Posterior cingulate gyrus (tissue), 11 donors: ENCODE measurements around the gene FGD4.
"Not testable (repeated sequence)": the region's sequence is repeated elsewhere in the genome, so short reads cannot be mapped to it uniquely, and the experiment has no call there.

ENCODE experiments used
- DNase-seq, 10 donors: peaks; one replicate each; pipeline versions ENCODE4 v3.0.0 to v3.0.0-alpha.2; 2020 to 2021; ENCODE audit warnings: mixed read lengths in 3 of 10
- intact Hi-C: fragments of 100-400 bp; cut with DNase I; formaldehyde crosslinking; loops from one replicate; pipeline ENCODE4 v1.15.1; 2023

FGD4 gene

GRCh38 chr12:32488132-32488531, 88.8 kb downstream of the FGD4 start:
- DNase-seq = no peak
- intact Hi-C loops = no loop called here

DNA sequence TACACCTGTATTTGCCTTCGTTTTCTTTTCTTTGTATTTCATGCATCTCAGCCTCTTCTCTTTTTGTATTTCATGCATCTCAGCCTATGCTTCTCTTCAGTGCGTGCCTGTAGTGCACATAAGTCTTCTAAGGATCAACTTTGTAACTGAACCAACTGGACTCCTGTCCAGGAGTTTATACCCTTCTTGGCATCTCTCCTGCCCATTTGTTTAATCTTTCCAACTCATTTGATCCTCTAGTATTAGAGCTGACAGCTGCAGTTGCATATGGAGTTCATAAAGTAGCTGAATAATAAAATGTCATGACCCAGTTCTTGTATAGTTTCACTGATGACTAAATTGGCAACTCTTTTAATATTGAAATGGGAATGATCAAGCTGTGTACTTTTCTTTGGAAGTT, 89.7 kb downstream of the FGD4 start:
- DNase-seq = no peak
- intact Hi-C loops = no loop called here

DNA sequence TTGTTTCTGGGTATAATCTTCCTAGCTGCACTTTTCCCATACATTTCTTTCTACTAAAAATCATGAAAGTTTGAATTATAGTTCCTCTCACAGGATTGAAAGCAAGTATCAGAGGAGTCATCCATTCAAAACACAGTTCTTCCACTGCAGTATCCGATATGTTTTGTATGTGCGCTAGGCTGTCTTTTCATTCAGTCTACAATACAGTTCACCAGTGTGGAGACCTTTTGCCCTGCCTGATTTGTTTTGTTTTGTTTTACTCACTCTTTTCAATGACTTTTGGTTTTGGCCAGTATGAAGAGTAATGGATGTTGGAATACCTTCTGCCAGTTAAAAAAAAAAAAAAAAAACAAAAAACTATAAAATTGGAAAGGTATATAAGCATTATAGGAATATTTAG, 91.4 kb downstream of the FGD4 start:
- DNase-seq = no peak
- intact Hi-C loops = no loop called here

- intact Hi-C loops = no loop called here
- no peak for DNase-seq
Measured at GRCh38 chr12:32493282-32493681, 93.9 kb downstream of the FGD4 start.

DNA sequence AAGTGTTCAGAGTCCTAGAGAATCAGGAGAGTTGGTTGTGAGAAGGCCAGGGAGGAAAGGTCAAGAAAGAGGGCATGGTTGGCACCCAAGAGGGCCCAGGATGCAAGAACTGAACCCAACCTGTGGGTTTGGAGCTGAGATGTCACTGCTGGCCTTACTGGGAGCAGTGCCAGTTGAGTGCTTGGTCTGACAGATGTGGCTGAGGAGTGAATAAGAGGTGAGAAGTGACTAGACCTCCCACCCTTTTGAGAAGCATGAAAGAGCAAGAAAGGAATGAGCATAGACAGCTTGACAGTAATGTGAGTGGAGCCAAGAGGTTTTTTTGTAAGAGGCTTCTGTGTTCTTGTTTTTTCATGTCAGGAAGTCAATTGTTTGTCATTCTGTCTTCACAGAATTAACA, 95.3 kb downstream of the FGD4 start:
- DNase-seq = no peak
- intact Hi-C loops = no loop called here

- intact Hi-C loops = no loop called here
Measured at GRCh38 chr12:32496946-32497345, 97.6 kb downstream of the FGD4 start.

DNA sequence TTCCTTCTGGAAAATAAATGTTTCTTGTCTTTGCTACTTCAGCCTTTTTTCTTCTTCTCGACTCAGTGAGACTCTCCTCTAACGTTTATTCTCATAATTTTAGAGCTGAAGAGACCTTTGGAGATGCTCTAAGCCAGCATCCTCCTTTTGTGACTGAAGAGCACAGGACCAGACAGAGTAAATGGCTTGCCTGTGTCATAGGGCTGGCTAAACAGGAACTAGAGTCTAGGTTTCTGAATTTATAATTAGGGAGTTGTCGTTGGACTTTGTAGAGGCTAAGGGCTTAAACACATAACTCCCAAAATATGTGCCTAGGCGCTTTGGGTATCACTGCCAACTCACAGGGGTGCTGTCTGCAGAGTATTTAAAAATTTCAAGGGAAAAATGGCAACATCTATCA, 98.5 kb downstream of the FGD4 start:
- intact Hi-C loops = no loop called here
- DNase-seq = no peak

More at GRCh38 chr12:32496946-32497345, 97.6 kb downstream of the FGD4 start:
- DNase-seq = no peak

DNA sequence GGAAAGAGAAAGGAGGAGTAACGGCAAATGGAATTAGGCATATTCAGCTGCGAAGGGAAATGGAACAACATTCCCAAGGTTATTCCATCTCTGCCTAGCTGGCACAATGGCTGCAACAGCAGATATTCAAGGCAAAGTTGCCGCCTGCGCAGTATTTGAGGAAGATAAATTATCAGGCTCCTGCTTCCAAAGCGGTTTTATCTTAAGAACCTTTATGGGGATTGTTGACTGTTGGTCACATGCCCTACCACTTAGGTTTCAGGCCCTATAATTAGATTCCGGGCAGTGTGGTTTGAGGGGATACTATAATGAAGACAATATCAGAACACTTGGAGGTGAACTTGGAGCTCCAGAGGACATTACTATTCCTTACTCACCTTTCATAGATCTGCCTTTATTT, 99.7 kb downstream of the FGD4 start:
- intact Hi-C loops = no loop called here
- no peak for DNase-seq

DNA sequence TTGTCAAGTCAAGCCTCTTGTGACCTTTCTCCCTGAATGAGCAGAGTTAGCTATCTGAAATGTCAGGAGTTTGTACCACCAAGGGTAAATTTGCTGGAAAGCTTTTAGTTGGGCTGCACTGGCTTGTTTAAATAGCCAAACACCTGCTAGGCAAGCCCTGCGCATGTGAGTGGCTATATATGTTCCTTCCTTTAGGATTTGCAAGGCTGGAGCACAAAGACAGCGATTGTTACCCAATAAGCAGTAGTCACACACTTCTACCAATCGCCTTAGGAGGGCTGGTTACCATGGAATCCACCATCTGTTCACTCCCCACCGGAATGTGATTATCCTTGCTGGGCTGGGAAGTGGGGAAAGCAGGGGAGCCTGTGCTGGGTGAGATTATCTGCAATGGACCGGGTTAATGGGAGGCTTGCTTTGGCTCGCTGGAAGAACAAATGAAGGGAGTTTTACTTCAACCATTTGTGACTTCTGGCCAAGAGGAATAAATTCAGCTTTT, 102.5 kb downstream of the FGD4 start:
- intact Hi-C loops = no loop called here
- DNase-seq = peak in 8 of 10 donors; percentile 31 to 90 (median 56)

DNA sequence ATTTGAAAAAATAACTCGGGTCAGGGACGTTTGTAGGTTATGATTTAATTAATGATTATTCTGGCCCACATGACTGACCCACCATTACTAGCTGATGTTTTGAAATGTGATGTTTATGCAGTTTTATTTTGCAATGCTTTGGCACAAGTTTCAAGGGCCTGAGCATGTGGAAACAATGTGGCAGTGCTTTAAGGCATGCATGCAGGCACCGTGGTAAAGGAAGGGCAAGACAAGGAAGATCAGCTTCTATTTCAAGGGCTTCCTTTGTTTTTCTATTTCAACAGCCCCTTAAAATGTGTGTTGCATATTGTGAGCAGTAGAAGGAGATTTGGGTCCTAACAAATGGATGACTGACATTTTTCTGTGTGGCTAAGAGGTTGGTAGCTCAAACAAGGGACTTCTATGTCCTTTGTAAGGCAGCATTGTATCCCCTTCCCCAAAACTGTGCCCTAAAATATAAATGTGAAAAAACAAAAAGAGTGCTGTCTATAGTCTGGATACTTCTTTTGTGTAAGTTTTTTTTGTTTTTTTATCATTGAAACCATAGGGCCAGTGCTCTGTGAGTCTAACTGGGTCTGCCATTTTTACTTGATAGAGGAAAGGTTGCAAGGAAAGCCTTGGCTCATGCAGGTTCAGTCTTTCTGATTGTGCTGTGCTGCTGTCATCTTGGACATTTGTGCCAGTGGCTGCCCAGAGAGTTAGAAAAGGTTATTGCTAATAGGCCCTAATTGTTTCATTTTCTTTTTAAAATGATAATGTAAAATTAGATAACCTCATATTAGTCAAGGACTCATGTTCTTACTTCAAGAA, 103.5 kb downstream of the FGD4 start:
- DNase-seq = peak in 2 of 10 donors; percentile 12 to 24
- intact Hi-C loops = no loop called here

DNA sequence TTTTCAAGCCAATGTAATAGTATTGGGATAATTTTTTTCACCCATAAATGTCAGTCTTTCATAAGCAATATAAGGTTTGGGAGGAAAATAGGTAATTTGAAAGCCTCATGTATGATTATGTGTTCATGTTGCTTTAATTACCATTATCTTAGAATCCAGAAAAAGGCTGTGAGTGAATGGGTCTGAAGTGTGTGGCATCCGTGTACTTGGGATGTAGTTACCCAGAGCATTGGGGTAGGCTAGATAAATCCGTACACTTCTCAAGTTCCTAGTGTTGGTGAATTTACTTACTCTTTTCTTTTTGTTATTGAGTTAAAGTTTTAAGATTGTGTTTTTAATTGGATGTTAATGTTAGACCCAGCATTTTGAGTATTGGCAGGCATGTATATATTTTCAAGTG, 104.4 kb downstream of the FGD4 start:
- no peak for DNase-seq
- intact Hi-C loops = no loop called here

DNA sequence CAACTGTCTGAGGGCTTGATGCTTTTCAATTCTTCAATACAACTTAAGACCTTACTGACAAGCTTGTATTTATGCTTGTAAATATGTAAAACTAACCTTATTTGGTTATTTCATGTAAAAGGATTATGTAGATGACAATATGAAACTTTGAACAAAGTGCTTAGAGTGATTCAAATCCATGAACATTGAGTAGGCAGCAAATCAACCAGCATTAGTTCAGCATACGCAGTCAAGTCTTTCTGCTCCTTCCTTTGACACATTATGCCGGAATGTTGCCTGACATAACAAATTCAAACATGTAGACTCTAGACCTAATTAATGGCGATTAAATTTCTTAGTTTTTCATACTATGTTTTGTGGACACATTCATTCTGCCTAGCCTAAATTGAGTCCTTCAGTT, 105.2 kb downstream of the FGD4 start:
- no peak for DNase-seq

GRCh38 chr12:32505067-32505945, 105.9 kb downstream of the FGD4 start:
- intact Hi-C loops = no loop called here

More for the DNA sequence above, 105.2 kb downstream of the FGD4 start:
- intact Hi-C loops = no loop called here

DNA sequence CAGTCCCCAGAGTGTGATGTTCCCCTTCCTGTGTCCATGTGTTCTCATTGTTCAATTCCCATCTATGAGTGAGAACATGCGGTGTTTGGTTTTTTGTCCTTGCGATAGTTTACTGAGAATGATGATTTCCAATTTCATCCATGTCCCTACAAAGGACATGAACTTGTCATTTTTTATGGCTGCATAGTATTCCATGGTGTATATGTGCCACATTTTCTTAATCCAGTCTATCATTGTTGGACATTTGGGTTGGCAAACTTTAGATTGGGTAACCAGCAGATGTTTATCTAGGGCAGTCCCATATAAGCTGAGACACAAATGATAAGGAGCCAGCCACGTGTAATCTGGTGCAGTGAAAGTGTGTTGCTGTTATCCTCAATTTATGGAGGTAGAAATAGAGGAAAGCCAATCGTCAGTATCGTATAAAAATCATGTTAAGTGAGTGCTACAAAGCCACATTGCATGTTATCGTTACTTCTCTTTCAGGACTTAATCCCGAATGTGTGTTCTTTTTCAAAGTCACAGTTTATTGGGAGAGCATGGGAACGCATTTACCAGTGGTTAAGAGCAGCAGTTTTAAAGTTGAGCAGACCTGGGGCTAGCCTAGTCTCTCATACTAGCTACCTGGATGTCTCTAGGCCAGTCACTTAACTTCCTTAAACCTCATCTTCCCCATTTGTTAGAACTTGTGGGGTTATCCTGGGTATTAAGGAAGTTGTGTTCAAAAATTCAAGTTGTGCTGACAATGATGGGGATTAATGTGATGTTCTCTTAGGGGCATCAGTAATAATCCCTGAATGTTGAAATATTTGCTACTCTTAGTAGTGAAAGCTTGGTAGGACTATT, 108.0 kb downstream of the FGD4 start:
- DNase-seq, intact Hi-C loops: not testable (repeated sequence)

More at GRCh38 chr12:32505067-32505945, 105.9 kb downstream of the FGD4 start:
- no peak for DNase-seq

- DNase-seq = no peak
- intact Hi-C loops = no loop called here
Measured at GRCh38 chr12:32507942-32508320, 108.6 kb downstream of the FGD4 start.

DNA sequence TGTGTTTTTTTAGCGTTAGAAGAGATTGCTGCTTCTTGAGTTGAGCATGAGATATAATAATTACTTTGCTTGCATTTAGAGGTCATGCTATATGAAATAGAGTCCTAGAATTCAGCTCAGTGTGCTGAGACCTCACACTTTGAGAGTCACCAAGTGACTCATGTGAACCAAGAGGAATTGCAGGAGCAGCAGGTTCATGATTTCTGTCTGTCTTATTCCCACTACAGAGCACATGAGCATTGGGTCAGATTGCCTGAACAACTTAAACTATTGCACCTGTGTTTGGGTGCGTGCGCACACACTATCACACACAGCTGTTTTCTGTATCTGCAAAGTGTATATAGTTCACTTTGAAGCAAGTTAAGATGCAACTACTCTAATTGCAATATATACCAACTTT, 109.3 kb downstream of the FGD4 start:
- no peak for DNase-seq
- intact Hi-C loops = no loop called here

DNA sequence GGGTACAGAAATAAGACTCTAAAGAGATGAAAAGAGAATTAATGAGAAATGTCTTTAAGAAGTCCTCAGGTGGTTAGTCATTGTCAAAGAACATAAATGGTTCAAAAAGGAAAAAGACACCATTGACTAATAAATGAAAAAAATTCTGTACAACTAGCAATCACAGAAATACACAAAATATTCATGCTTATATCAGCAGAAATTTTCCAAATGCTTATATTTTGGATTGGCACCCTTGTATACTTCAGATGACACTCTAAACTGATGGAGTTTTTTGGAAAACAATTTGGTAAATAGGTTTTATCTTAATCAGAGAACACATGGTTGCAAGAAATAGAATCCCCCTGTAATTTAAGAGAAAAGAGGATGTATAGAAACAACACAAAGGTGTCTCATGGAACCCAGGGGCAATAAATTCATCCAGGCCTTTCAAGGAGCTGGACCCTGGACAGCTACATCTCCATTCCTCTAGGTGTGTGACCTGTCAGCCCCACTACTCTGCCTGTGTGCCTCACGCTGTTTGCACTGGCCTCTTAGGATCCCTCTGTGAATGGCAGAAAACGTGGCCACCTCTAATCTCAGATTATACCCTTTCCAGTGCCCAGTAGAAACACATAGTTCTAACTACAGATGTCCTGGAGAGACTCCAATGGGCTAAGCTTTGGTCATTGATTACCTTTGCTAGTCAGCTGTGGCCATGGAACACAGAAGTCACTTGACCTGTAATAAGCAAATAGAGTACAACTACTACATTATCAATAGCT, 110.2 kb downstream of the FGD4 start:
- intact Hi-C loops = no loop called here
- no peak for DNase-seq

- intact Hi-C loops, DNase-seq: not testable (repeated sequence)
Measured at GRCh38 chr12:32511976-32512375, 112.6 kb downstream of the FGD4 start.

- DNase-seq = no peak
- intact Hi-C loops = no loop called here
Measured at GRCh38 chr12:32512379-32512778, 113.0 kb downstream of the FGD4 start.

DNA sequence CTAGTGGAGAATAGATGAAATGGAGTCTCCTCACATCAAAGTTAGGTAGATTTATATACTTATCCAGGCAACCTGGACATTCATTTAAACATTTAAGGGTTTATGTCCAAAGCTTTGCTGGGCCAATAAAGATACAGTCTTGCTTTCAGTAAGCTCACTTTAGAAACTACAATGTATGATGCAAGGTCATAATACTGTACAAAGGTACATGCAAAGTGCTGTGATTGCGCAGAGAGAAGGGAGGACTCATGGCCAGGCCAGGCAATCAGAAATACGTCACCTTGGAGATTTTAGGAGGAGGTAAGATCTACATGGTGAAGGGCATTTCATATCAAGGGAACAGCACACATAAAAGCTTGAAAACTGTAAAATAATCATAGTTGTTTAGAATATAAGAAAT, 113.6 kb downstream of the FGD4 start:
- intact Hi-C loops = no loop called here

More for the DNA sequence above, 113.6 kb downstream of the FGD4 start:
- no peak for DNase-seq
